HG02885 (cell line): ENCODE measurements around the gene GPR157.
"Not testable (repeated sequence)": the region's sequence is repeated elsewhere in the genome, so short reads cannot be mapped to it uniquely, and the experiment has no call there.

Source experiments
- ATAC-seq: cut with Tn5 transposase; IDR thresholded peaks from one replicate; pipeline ENCODE4 v1.9.1; 2021; ENCODE audit warnings: mild to moderate bottlenecking; ENCODE audit not compliant: unreplicated experiment, poor library complexity

Gene GPR157

GRCh38 chr1:9128520-9129265 is at the start of gene GPR157:
GPR157 (minus strand) TSS chr1:9129102; CDS start chr1:9129027, 75 bp downstream.
- ATAC-seq: peak; percentile 79

GRCh38 chr1:9174762-9175161 is 45.9 kb upstream of the GPR157 start:
- no peak for ATAC-seq

- no peak for ATAC-seq
Measured at GRCh38 chr1:9174243-9174642, 45.3 kb upstream of the GPR157 start.

GRCh38 chr1:9169601-9170137 is 40.8 kb upstream of the GPR157 start:
- no peak for ATAC-seq

- no peak for ATAC-seq
Measured at GRCh38 chr1:9167638-9168037, 38.7 kb upstream of the GPR157 start.

- ATAC-seq: no peak
Measured at GRCh38 chr1:9166289-9167235, 37.7 kb upstream of the GPR157 start.

- no peak for ATAC-seq
Measured at GRCh38 chr1:9165396-9165795, 36.5 kb upstream of the GPR157 start.

- no peak for ATAC-seq
Measured at GRCh38 chr1:9164919-9165318, 36.0 kb upstream of the GPR157 start.

GRCh38 chr1:9164532-9164900 is 35.6 kb upstream of the GPR157 start:
- no peak for ATAC-seq

- no peak for ATAC-seq
Measured at GRCh38 chr1:9161963-9162362, 33.1 kb upstream of the GPR157 start.

- no peak for ATAC-seq
Measured at GRCh38 chr1:9161342-9161741, 32.4 kb upstream of the GPR157 start.

- ATAC-seq: no peak
Measured at GRCh38 chr1:9160079-9160717, 31.3 kb upstream of the GPR157 start.

GRCh38 chr1:9155879-9156278 is 27.0 kb upstream of the GPR157 start:
- ATAC-seq: no peak

- not testable (repeated sequence) for ATAC-seq
Measured at GRCh38 chr1:9155405-9155804, 26.5 kb upstream of the GPR157 start.

GRCh38 chr1:9153152-9153551 is 24.2 kb upstream of the GPR157 start:
- no peak for ATAC-seq

- no peak for ATAC-seq
Measured at GRCh38 chr1:9152535-9152934, 23.6 kb upstream of the GPR157 start.

- no peak for ATAC-seq
Measured at GRCh38 chr1:9151328-9151860, 22.5 kb upstream of the GPR157 start.

- ATAC-seq: no peak
Measured at GRCh38 chr1:9150582-9151327, 21.9 kb upstream of the GPR157 start.

- ATAC-seq: no peak
Measured at GRCh38 chr1:9149837-9150581, 21.1 kb upstream of the GPR157 start.
